H9 (cell line): ENCODE data around the gene TNFRSF21. TPM values are rescaled to one million over a fixed set of nuclear protein-coding genes. Genes with fewer than 3 reads are reported as not detected.

Experiments
- DNase-seq: peaks from one replicate; pipeline ENCODE4 v3.0.0-alpha.2; 2017
- H2AFZ ChIP-seq: one replicate; pipeline ENCODE4 v1.6.1; 2013; ENCODE audit warnings: mild to moderate bottlenecking, low read length, control low read depth, moderate library complexity
- H2AK5ac ChIP-seq: 2 replicates; pipeline ENCODE4 v1.6.1; 2013; ENCODE audit warnings: low read length, control low read depth, mixed read lengths; ENCODE audit not compliant: insufficient read length
- H2BK120ac ChIP-seq: one replicate; pipeline ENCODE4 v1.6.1; 2013; ENCODE audit warnings: low read depth, mild to moderate bottlenecking, low read length, control low read depth, inconsistent platforms; ENCODE audit not compliant: poor library complexity, severe bottlenecking
- H2BK12ac ChIP-seq: 2 replicates; pipeline ENCODE4 v1.6.1; 2013; ENCODE audit warnings: low read length, control low read depth, mixed read lengths, low read depth; ENCODE audit not compliant: insufficient read length
- H2BK15ac ChIP-seq: 2 replicates; pipeline ENCODE4 v1.6.1; 2013; ENCODE audit warnings: low read depth, low read length, control low read depth
- H2BK20ac ChIP-seq: one replicate; pipeline ENCODE4 v1.6.1; 2013; ENCODE audit warnings: low read depth, mild to moderate bottlenecking, low read length, control low read depth, inconsistent platforms; ENCODE audit not compliant: poor library complexity, severe bottlenecking
- H2BK5ac ChIP-seq: 2 replicates; pipeline ENCODE4 v1.6.1; 2013; ENCODE audit warnings: low read length, control low read depth, mixed read lengths; ENCODE audit not compliant: insufficient read length
- H3K14ac ChIP-seq: 2 replicates; pipeline ENCODE4 v1.6.1; 2013; ENCODE audit warnings: low read length, control low read depth; ENCODE audit not compliant: insufficient read depth
- H3K18ac ChIP-seq: 2 replicates; pipeline ENCODE4 v1.6.1; 2013; ENCODE audit warnings: low read depth, mild to moderate bottlenecking, mixed read lengths, low read length, control low read depth; ENCODE audit not compliant: insufficient read length
- H3K23ac ChIP-seq: 2 replicates; pipeline ENCODE4 v1.6.1; 2013; ENCODE audit warnings: low read length, control low read depth, mixed read lengths, low read depth; ENCODE audit not compliant: insufficient read length
- H3K23me2 ChIP-seq: 2 replicates; pipeline ENCODE4 v1.6.1; 2013; ENCODE audit warnings: low read depth, mild to moderate bottlenecking, mixed read lengths, low read length, control low read depth; ENCODE audit not compliant: insufficient read length, poor library complexity, severe bottlenecking
- H3K27ac ChIP-seq: 2 replicates; pipeline ENCODE4 v1.5.1; 2013; ENCODE audit warnings: low read length, control low read depth, mixed read lengths, low read depth; ENCODE audit not compliant: insufficient read length
- H3K27me3 ChIP-seq: 2 replicates; pipeline ENCODE4 v1.6.1; 2013; ENCODE audit warnings: low read length, control low read depth, inconsistent platforms; ENCODE audit not compliant: insufficient read depth
- H3K4ac ChIP-seq: 2 replicates; pipeline ENCODE4 v1.6.1; 2013; ENCODE audit warnings: low read depth, mild to moderate bottlenecking, control low read depth, inconsistent platforms, low read length, moderate library complexity
- H3K4me1 ChIP-seq: 2 replicates; pipeline ENCODE4 v1.6.1; 2013; ENCODE audit warnings: low read length, control low read depth, inconsistent platforms; ENCODE audit not compliant: insufficient read depth
- H3K4me2 ChIP-seq: 2 replicates; pipeline ENCODE4 v1.6.1; 2013; ENCODE audit warnings: low read length, control low read depth, mixed read lengths; ENCODE audit not compliant: insufficient read length, insufficient read depth
- H3K56ac ChIP-seq: 2 replicates; pipeline ENCODE4 v1.6.1; 2013; ENCODE audit warnings: low read depth, mild to moderate bottlenecking, mixed read lengths, low read length, control low read depth; ENCODE audit not compliant: insufficient read length
- H3K79me1 ChIP-seq: 2 replicates; pipeline ENCODE4 v1.6.1; 2013; ENCODE audit warnings: low read depth, mild to moderate bottlenecking, moderate library complexity, low read length, control low read depth, inconsistent platforms; ENCODE audit not compliant: insufficient read depth, poor library complexity, severe bottlenecking
- H3K79me2 ChIP-seq: 2 replicates; pipeline ENCODE4 v1.6.1; 2013; ENCODE audit warnings: low read length, control low read depth, inconsistent platforms; ENCODE audit not compliant: insufficient read depth
- H3K9ac ChIP-seq: 2 replicates; pipeline ENCODE4 v1.6.1; 2013; ENCODE audit warnings: low read length, control low read depth, mixed read lengths; ENCODE audit not compliant: insufficient read length; ENCODE audit errors: extremely low read depth
- H3K9me3 ChIP-seq: one replicate; pipeline ENCODE4 v1.6.1; 2013; ENCODE audit warnings: low read depth, low read length, inconsistent platforms; ENCODE audit not compliant: control insufficient read depth
- H3T11ph ChIP-seq: one replicate; pipeline ENCODE4 v1.6.1; 2013; ENCODE audit warnings: mild to moderate bottlenecking, low read length, control low read depth, inconsistent platforms
- H4K20me1 ChIP-seq: one replicate; pipeline ENCODE4 v1.6.1; 2013; ENCODE audit not compliant: control insufficient read depth, insufficient read length, insufficient read depth
- H4K5ac ChIP-seq: 2 replicates; pipeline ENCODE4 v1.6.1; 2013; ENCODE audit warnings: low read depth, mild to moderate bottlenecking, mixed read lengths, low read length, control low read depth; ENCODE audit not compliant: insufficient read length
- H4K8ac ChIP-seq: replicated peaks from 2 replicates; pipeline ENCODE4 v1.6.1; 2013; ENCODE audit warnings: low read length, control low read depth, mixed read lengths, low read depth; ENCODE audit not compliant: insufficient read length
- H4K91ac ChIP-seq: 2 replicates; pipeline ENCODE4 v1.6.1; 2013; ENCODE audit warnings: low read depth, mild to moderate bottlenecking, moderate library complexity, mixed read lengths, low read length, control low read depth; ENCODE audit not compliant: insufficient read length
- H3K27ac Mint-ChIP-seq, 3 experiments: 2 replicates in 2 of 3; 3 replicates in 1 of 3; pipeline ENCODE4 v1.8.0; 2020 to 2021; ENCODE audit warnings: mixed read lengths in 3 of 3, mild to moderate bottlenecking in 1 of 3, moderate library complexity in 1 of 3
- H3K27me3 Mint-ChIP-seq: 2 replicates; pipeline ENCODE4 v1.8.0; 2021; ENCODE audit warnings: low read depth, mild to moderate bottlenecking, moderate library complexity, mixed read lengths
- H3K36me3 Mint-ChIP-seq, 3 experiments: 2 replicates in 2 of 3; 3 replicates in 1 of 3; pipeline ENCODE4 v1.8.0; 2020 to 2021; ENCODE audit warnings: low read depth in 3 of 3, mixed read lengths in 3 of 3; ENCODE audit not compliant: insufficient read depth in 1 of 3
- H3K4me1 Mint-ChIP-seq, 2 experiments: 2 replicates each; pipeline ENCODE4 v1.8.0; 2020; ENCODE audit warnings: mixed read lengths in 2 of 2
- H3K4me3 Mint-ChIP-seq, 2 experiments: 2 replicates in 1 of 2; 3 replicates in 1 of 2; pipeline ENCODE4 v1.8.0; 2020 to 2021; ENCODE audit warnings: mild to moderate bottlenecking in 2 of 2, mixed read lengths in 2 of 2, moderate library complexity in 1 of 2
- H3K9me3 Mint-ChIP-seq, 2 experiments: 2 replicates in 1 of 2; 3 replicates in 1 of 2; pipeline ENCODE4 v1.8.0; 2020; ENCODE audit warnings: mild to moderate bottlenecking in 2 of 2, mixed read lengths in 2 of 2, moderate library complexity in 1 of 2
- WGBS: extraction: QIAGEN DNeasy Blood & Tissue Kit; methylation state at CpG from one replicate; pipeline ENCODE4 v1.1.7; 2013; ENCODE audit warnings: missing lambda C conversion rate, low lambda C conversion rate, mixed read lengths; ENCODE audit not compliant: insufficient read length; ENCODE audit errors: extremely low coverage; 5-methylcytosine and 5-hydroxymethylcytosine counted together
- total RNA-seq: library from RNA; stranded (reverse); gene quantifications from 2 replicates; pipeline ENCODE4 v1.2.1, GENCODE V29; 2021
- TF ChIP-seq, protein P1 (sequence below): fragments of 200-600 bp; sonication (generic); conservative IDR thresholded peaks from 3 replicates; pipeline ENCODE4 v1.8.0; 2021; ENCODE audit warnings: antibody characterized with exemption, mild to moderate bottlenecking

Gene TNFRSF21
- total RNA-seq, 1 experiment from 2014 or later, result 39.1 TPM

GRCh38 chr6:47231151-47231550, 78.6 kb downstream of the TNFRSF21 start:
- H3K23ac ChIP-seq, result no peak overlapping the region
- no peak overlapping the region for H3K4me3 Mint-ChIP-seq
- H2BK120ac ChIP-seq, result no peak overlapping the region
- H3K9ac ChIP-seq, result no peak overlapping the region
- H3T11ph ChIP-seq, result no peak overlapping the region
- no peak overlapping the region for H4K5ac ChIP-seq
- H3K14ac ChIP-seq, result no peak overlapping the region
- H2BK12ac ChIP-seq, result no peak overlapping the region
- no peak overlapping the region for H3K56ac ChIP-seq
- H3K4me1 ChIP-seq, result peaks cover 17% of the 10 kb centered on the region
- no peak overlapping the region for H4K8ac ChIP-seq
- TF ChIP-seq, protein P1, sequence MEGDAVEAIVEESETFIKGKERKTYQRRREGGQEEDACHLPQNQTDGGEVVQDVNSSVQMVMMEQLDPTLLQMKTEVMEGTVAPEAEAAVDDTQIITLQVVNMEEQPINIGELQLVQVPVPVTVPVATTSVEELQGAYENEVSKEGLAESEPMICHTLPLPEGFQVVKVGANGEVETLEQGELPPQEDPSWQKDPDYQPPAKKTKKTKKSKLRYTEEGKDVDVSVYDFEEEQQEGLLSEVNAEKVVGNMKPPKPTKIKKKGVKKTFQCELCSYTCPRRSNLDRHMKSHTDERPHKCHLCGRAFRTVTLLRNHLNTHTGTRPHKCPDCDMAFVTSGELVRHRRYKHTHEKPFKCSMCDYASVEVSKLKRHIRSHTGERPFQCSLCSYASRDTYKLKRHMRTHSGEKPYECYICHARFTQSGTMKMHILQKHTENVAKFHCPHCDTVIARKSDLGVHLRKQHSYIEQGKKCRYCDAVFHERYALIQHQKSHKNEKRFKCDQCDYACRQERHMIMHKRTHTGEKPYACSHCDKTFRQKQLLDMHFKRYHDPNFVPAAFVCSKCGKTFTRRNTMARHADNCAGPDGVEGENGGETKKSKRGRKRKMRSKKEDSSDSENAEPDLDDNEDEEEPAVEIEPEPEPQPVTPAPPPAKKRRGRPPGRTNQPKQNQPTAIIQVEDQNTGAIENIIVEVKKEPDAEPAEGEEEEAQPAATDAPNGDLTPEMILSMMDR, result no peak
- no peak overlapping the region for H2AK5ac ChIP-seq
- H3K27me3 Mint-ChIP-seq, result no peaks in the 10 kb centered on the region
- no peak overlapping the region for H3K27ac ChIP-seq
- H3K4me1 Mint-ChIP-seq, result peaks cover 36 to 42% of the 10 kb centered on the region in 2 experiments
- no peaks in the 10 kb centered on the region for H3K79me1 ChIP-seq
- H2BK20ac ChIP-seq, result no peak overlapping the region
- no peak overlapping the region for H3K4me2 ChIP-seq
- H2BK5ac ChIP-seq, result no peak overlapping the region
- no peaks in the 10 kb centered on the region for H3K23me2 ChIP-seq
- no peak overlapping the region for H4K91ac ChIP-seq
- H3K27ac Mint-ChIP-seq, result no peak overlapping the region
- H3K36me3 Mint-ChIP-seq, result peaks cover 22 to 32% (median 31%) of the 10 kb centered on the region in 3 experiments
- WGBS, result no CpG with 5 or more reads among the region's 4 CpGs
- H3K27me3 ChIP-seq, result no peaks in the 10 kb centered on the region
- H3K9me3 Mint-ChIP-seq, result peaks cover 4 to 5% of the 10 kb centered on the region in 2 experiments; a peak in 2 of 5 replicates
- H3K9me3 ChIP-seq, result no peaks in the 10 kb centered on the region
- H3K18ac ChIP-seq, result no peak overlapping the region
- no peak overlapping the region for H2AFZ ChIP-seq
- no peaks in the 10 kb centered on the region for H3K79me2 ChIP-seq
- H2BK15ac ChIP-seq, result no peak overlapping the region
- H3K4ac ChIP-seq, result no peak overlapping the region
- no peaks in the 10 kb centered on the region for H4K20me1 ChIP-seq
- no peak for DNase-seq
